GM23248 (cell line): ENCODE measurements around the gene ZBTB4. TPM values are rescaled to one million over a fixed set of nuclear protein-coding genes. Genes with fewer than 3 reads are reported as not detected.
A peak's percentile ranks its signal among the peaks of the same experiment; 100 is the strongest.

ENCODE experiments used
- DNase-seq: peaks from one replicate; pipeline ENCODE4 v3.0.0-alpha.2; 2015
- H2AFZ ChIP-seq: fragments of 200-600 bp; sonication (generic); 2 replicates; pipeline ENCODE4 v1.6.1; 2016; ENCODE audit warnings: antibody characterized with exemption
- H3F3A ChIP-seq: fragments of 200-600 bp; sonication (generic); 2 replicates; pipeline ENCODE4 v1.6.1; 2016; ENCODE audit warnings: mild to moderate bottlenecking, antibody characterized with exemption, mixed run types; ENCODE audit not compliant: insufficient read depth
- H3K27ac ChIP-seq: fragments of 200-600 bp; sonication (generic); 2 replicates; pipeline ENCODE4 v1.5.1; 2016; ENCODE audit warnings: mild to moderate bottlenecking
- H3K27me3 ChIP-seq: fragments of 200-600 bp; sonication (generic); replicated peaks from 2 replicates; pipeline ENCODE4 v1.6.1; 2016; ENCODE audit warnings: mild to moderate bottlenecking; ENCODE audit not compliant: insufficient read depth
- H3K36me3 ChIP-seq: fragments of 200-600 bp; sonication (generic); 2 replicates; pipeline ENCODE4 v1.6.1; 2016; ENCODE audit warnings: low read depth, mild to moderate bottlenecking
- H3K4me1 ChIP-seq: fragments of 200-600 bp; sonication (generic); 2 replicates; pipeline ENCODE4 v1.6.1; 2016; ENCODE audit warnings: mild to moderate bottlenecking; ENCODE audit not compliant: insufficient read depth
- H3K4me2 ChIP-seq: fragments of 200-600 bp; sonication (generic); one replicate; pipeline ENCODE4 v1.6.1; 2016; ENCODE audit warnings: mild to moderate bottlenecking; ENCODE audit not compliant: unreplicated experiment
- H3K4me3 ChIP-seq: fragments of 200-600 bp; sonication (generic); 2 replicates; pipeline ENCODE4 v1.5.1; 2016; ENCODE audit warnings: mild to moderate bottlenecking
- H3K79me2 ChIP-seq: fragments of 200-600 bp; sonication (generic); 2 replicates; pipeline ENCODE4 v1.6.1; 2016; ENCODE audit warnings: mild to moderate bottlenecking; ENCODE audit not compliant: insufficient read depth
- H3K9ac ChIP-seq: fragments of 200-600 bp; sonication (generic); 2 replicates; pipeline ENCODE4 v1.6.1; 2016; ENCODE audit warnings: mild to moderate bottlenecking
- H3K9me2 ChIP-seq: fragments of 200-600 bp; sonication (generic); 2 replicates; pipeline ENCODE4 v1.6.1; 2016; ENCODE audit warnings: mixed run types, mild to moderate bottlenecking, moderate library complexity; ENCODE audit not compliant: insufficient read depth
- H3K9me3 ChIP-seq: fragments of 200-600 bp; sonication (generic); one replicate; pipeline ENCODE4 v1.6.1; 2017; ENCODE audit warnings: low read depth
- H4K20me1 ChIP-seq: fragments of 200-600 bp; sonication (generic); 2 replicates; pipeline ENCODE4 v1.6.0; 2016; ENCODE audit not compliant: insufficient read depth
- EZH2 ChIP-seq: fragments of 200-600 bp; sonication (generic); IDR thresholded peaks from 2 replicates; pipeline ENCODE4 v1.6.1; 2018; ENCODE audit warnings: antibody characterized with exemption, mild to moderate bottlenecking; ENCODE audit not compliant: insufficient read depth, poor library complexity, severe bottlenecking
- EZH2phosphoT487 ChIP-seq: fragments of 200-600 bp; sonication (generic); IDR thresholded peaks from 2 replicates; pipeline ENCODE4 v1.6.1; 2018; ENCODE audit warnings: antibody characterized with exemption, moderate library complexity, mild to moderate bottlenecking, low read depth; ENCODE audit not compliant: insufficient read depth
- WGBS, 2 experiments: methylation state at CpG; one replicate each; pipeline ENCODE4 v1.1.6; 2015 to 2017; ENCODE audit warnings: low lambda C conversion rate in 2 of 2, low coverage in 1 of 2; ENCODE audit errors: missing lambda C conversion rate in 2 of 2; 5-methylcytosine and 5-hydroxymethylcytosine counted together
- in situ Hi-C: fragments of 300-500 bp; cut with MboI; formaldehyde crosslinking; loops from 2 replicates; pipeline ENCODE4 v1.15.0; 2020
- polyA plus RNA-seq: library from polyadenylated mRNA; unstranded; fragments of >200 nt; fragmentation: Nextera tagmentation; extraction: Ambion mirVana; gene quantifications from 2 replicates; pipeline ENCODE4 v1.2.1, GENCODE V29; 2016
- total RNA-seq: library from RNA; depleted of rRNA; stranded (reverse); fragments of >200 nt; shearing (Covaris generic); gene quantifications from 2 replicates; pipeline ENCODE4 v1.2.3, GENCODE V29; 2014

The ZBTB4 gene
- total and polyA plus RNA-seq, 2 experiments from 2014 or later: 17.7 to 32.9 TPM

- peaks cover 19% of the 10 kb centered on the region; the same call in 1 of the 2 replicates for H3F3A ChIP-seq
- H3K4me2 ChIP-seq: no peak overlapping the region
- in situ Hi-C loops: no loop called here
- H3K27me3 ChIP-seq: no peaks in the 10 kb centered on the region
- H3K36me3 ChIP-seq: peaks cover 86% of the 10 kb centered on the region
- peak; percentile 22 for DNase-seq
- H3K79me2 ChIP-seq: peaks cover 84% of the 10 kb centered on the region
- no peaks in the 10 kb centered on the region for H3K9me3 ChIP-seq
- H3K9me2 ChIP-seq: no peaks in the 10 kb centered on the region
- TF ChIP-seq EZH2: no peak
- TF ChIP-seq EZH2phosphoT487: no peak
- H4K20me1 ChIP-seq: no peaks in the 10 kb centered on the region
- H3K4me1 ChIP-seq: no peaks in the 10 kb centered on the region
- no peak overlapping the region for H3K4me3 ChIP-seq
- WGBS, 2 experiments: 80 to 86% methylated on average over 14 of the region's 14 CpGs
- H3K9ac ChIP-seq: no peak overlapping the region
- no peak overlapping the region for H3K27ac ChIP-seq
- no peak overlapping the region for H2AFZ ChIP-seq
These were observed 23.6 kb upstream of the ZBTB4 start for GRCh38 chr17:7502987-7503386.

GRCh38 chr17:7502171-7502847, 22.9 kb upstream of the ZBTB4 start:
- H4K20me1 ChIP-seq: no peaks in the 10 kb centered on the region
- no peaks in the 10 kb centered on the region for H3K9me2 ChIP-seq
- H3K27me3 ChIP-seq: no peaks in the 10 kb centered on the region
- no peak overlapping the region for H2AFZ ChIP-seq
- H3K4me3 ChIP-seq: no peak overlapping the region
- no peak overlapping the region for H3K9ac ChIP-seq
- TF ChIP-seq EZH2phosphoT487 (no peak), EZH2 (no peak)
- H3K79me2 ChIP-seq: peaks cover 85% of the 10 kb centered on the region
- 90 to 93% methylated on average over 20 of the region's 20 CpGs for WGBS, 2 experiments
- no peak overlapping the region for H3K4me2 ChIP-seq
- no peaks in the 10 kb centered on the region for H3K9me3 ChIP-seq
- no peak overlapping the region for H3K27ac ChIP-seq
- in situ Hi-C loops: no loop called here
- no peak for DNase-seq
- peaks cover 80% of the 10 kb centered on the region for H3K36me3 ChIP-seq
- peaks cover 16% of the 10 kb centered on the region; the same call in 1 of the 2 replicates for H3F3A ChIP-seq
- no peaks in the 10 kb centered on the region for H3K4me1 ChIP-seq

DNA sequence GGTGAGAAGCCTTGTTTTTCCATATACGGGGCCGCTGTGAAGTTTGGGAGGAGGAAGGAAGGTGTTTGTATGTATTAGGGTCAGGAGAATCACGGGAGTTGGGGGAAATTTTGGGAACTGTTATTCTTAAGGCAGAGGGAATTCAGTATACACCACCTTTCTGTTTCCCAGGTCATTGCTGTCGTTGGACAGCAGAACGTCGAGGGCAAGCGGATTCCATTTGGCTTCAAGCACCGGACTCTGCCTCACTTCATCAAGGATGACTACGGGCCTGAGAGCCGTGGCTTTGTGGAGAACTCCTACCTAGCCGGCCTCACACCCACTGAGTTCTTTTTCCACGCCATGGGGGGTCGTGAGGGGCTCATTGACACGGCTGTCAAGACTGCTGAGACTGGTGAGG, 22.3 kb upstream of the ZBTB4 start:
- Histone ChIP-seq H2AFZ (no peak overlapping the region), H3K4me2 (no peak overlapping the region), H3K27ac (no peak overlapping the region), H4K20me1 (no peaks in the 10 kb centered on the region), H3K36me3 (peaks cover 76% of the 10 kb centered on the region), H3F3A (peaks cover 15% of the 10 kb centered on the region; the same call in 1 of the 2 replicates), H3K79me2 (peaks cover 88% of the 10 kb centered on the region), H3K4me3 (no peak overlapping the region), H3K9me3 (no peaks in the 10 kb centered on the region), H3K9ac (no peak overlapping the region), H3K9me2 (no peaks in the 10 kb centered on the region), H3K4me1 (no peaks in the 10 kb centered on the region), H3K27me3 (no peaks in the 10 kb centered on the region)
- TF ChIP-seq EZH2phosphoT487: no peak
- TF ChIP-seq EZH2: no peak
- in situ Hi-C loops: no loop called here
- no peak for DNase-seq
- 87 to 88% methylated on average over 14 of the region's 14 CpGs for WGBS, 2 experiments

DNA sequence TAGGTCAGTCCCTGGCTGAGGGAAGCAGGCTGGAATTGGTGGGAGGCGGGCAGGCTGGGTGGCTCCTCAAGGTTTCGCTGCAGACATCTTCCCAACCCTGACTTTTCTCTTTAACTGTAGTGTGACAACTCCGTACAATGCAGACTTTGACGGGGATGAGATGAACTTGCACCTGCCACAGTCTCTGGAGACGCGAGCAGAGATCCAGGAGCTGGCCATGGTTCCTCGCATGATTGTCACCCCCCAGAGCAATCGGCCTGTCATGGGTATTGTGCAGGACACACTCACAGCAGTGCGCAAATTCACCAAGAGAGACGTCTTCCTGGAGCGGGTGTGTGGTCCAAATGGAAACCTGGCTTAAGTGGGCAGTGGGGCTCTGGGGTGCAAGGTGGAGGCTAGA, 19.7 kb upstream of the ZBTB4 start:
- Histone ChIP-seq H3K4me3 (no peak overlapping the region), H3K4me2 (no peak overlapping the region), H3K36me3 (peaks cover 63% of the 10 kb centered on the region), H3K9ac (no peak overlapping the region), H3K79me2 (peaks cover 97% of the 10 kb centered on the region), H3F3A (0 out of 2 replicates have a peak, but pooled peaks cover 10% of the 10 kb centered on the region), H3K9me2 (no peaks in the 10 kb centered on the region), H3K4me1 (no peaks in the 10 kb centered on the region), H3K27ac (no peak overlapping the region), H2AFZ (no peak overlapping the region), H3K9me3 (no peaks in the 10 kb centered on the region), H3K27me3 (no peaks in the 10 kb centered on the region), H4K20me1 (peaks cover 6% of the 10 kb centered on the region; the same call in 1 of the 2 replicates)
- WGBS, 2 experiments: 81 to 84% methylated on average over 11 of the region's 11 CpGs
- TF ChIP-seq EZH2phosphoT487 (no peak), EZH2 (no peak)
- DNase-seq: no peak
- in situ Hi-C loops: no loop called here
